ENCODE measurements around the gene ZNF280B. TPM values are rescaled to one million over a fixed set of nuclear protein-coding genes. Genes with fewer than 3 reads are reported as not detected.

Gene ZNF280B
- total RNA-seq, 3 donors from 2014 or later, result 0.51 to 1.4 (median 0.64) TPM

- TF ChIP-seq CTCF (IDR thresholded peaks at IDR 0.05), result no peak
- H3K9me3 ChIP-seq, result peaks cover 27% of the 10 kb centered on the region
- H3K4me3 ChIP-seq, result no peak overlapping the region
- no peaks in the 10 kb centered on the region for H3K4me1 ChIP-seq (ENCODE audit: low read depth)
- H3K36me3 ChIP-seq (ENCODE audit: low read depth), result no peaks in the 10 kb centered on the region
- intact Hi-C loops (cut with DNase I, micrococcal nuclease), result no loop called here
- no peak for ATAC-seq
- no peak for DNase-seq
Measured at GRCh38 chr22:22458896-22459588, 49.5 kb downstream of the ZNF280B start.

GRCh38 chr22:22458387-22458786 lies 50.2 kb downstream of the ZNF280B start:
- H3K4me1 ChIP-seq (ENCODE audit: low read depth), result no peaks in the 10 kb centered on the region
- peaks cover 28% of the 10 kb centered on the region for H3K9me3 ChIP-seq
- no peak for TF ChIP-seq CTCF (IDR thresholded peaks at IDR 0.05)
- H3K4me3 ChIP-seq, result no peak overlapping the region
- no peaks in the 10 kb centered on the region for H3K36me3 ChIP-seq (ENCODE audit: low read depth)
- intact Hi-C loops (cut with DNase I, micrococcal nuclease), result no loop called here
- no peak for DNase-seq
- no peak for ATAC-seq

GRCh38 chr22:22454997-22455396 lies 53.5 kb downstream of the ZNF280B start:
- ATAC-seq (no peak), DNase-seq (no peak)
- Histone ChIP-seq H3K4me3 (no peak overlapping the region), H3K4me1 (ENCODE audit: low read depth) (no peaks in the 10 kb centered on the region), H3K36me3 (ENCODE audit: low read depth) (no peaks in the 10 kb centered on the region), H3K9me3 (peaks cover 30% of the 10 kb centered on the region)
- intact Hi-C loops (cut with DNase I, micrococcal nuclease), result no loop called here
- TF ChIP-seq CTCF (IDR thresholded peaks at IDR 0.05), result no peak

- no peaks in the 10 kb centered on the region for H3K4me1 ChIP-seq (ENCODE audit: low read depth)
- no peak overlapping the region for H3K4me3 ChIP-seq
- intact Hi-C loops (cut with DNase I, micrococcal nuclease), result no loop called here
- H3K9me3 ChIP-seq, result peaks cover 12% of the 10 kb centered on the region
- no peak for TF ChIP-seq CTCF (IDR thresholded peaks at IDR 0.05)
- ATAC-seq (no peak), DNase-seq (no peak)
- no peaks in the 10 kb centered on the region for H3K36me3 ChIP-seq (ENCODE audit: low read depth)
Measured at GRCh38 chr22:22452996-22453686, 55.4 kb downstream of the ZNF280B start.

- Histone ChIP-seq H3K9me3 (peaks cover 8% of the 10 kb centered on the region), H3K4me3 (no peak overlapping the region), H3K36me3 (ENCODE audit: low read depth) (no peaks in the 10 kb centered on the region), H3K4me1 (ENCODE audit: low read depth) (no peaks in the 10 kb centered on the region)
- intact Hi-C loops (cut with DNase I, micrococcal nuclease), result no loop called here
- DNase-seq (no peak), ATAC-seq (no peak)
- no peak for TF ChIP-seq CTCF (IDR thresholded peaks at IDR 0.05)
Measured at GRCh38 chr22:22452211-22452610, 56.3 kb downstream of the ZNF280B start.

Measured in mucosa of descending colon (tissue), 3 donors.